H9 (cell line): Measurements from ENCODE around the gene KL. TPM values are rescaled to one million over a fixed set of nuclear protein-coding genes. Genes with fewer than 3 reads are reported as not detected.

Source experiments
- DNase-seq: peaks from one replicate; pipeline ENCODE4 v3.0.0-alpha.2; 2017
- H2AFZ ChIP-seq: one replicate; pipeline ENCODE4 v1.6.1; 2013; ENCODE audit warnings: mild to moderate bottlenecking, low read length, control low read depth, moderate library complexity
- H2AK5ac ChIP-seq: 2 replicates; pipeline ENCODE4 v1.6.1; 2013; ENCODE audit warnings: low read length, control low read depth, mixed read lengths; ENCODE audit not compliant: insufficient read length
- H2BK120ac ChIP-seq: one replicate; pipeline ENCODE4 v1.6.1; 2013; ENCODE audit warnings: low read depth, mild to moderate bottlenecking, low read length, control low read depth, inconsistent platforms; ENCODE audit not compliant: poor library complexity, severe bottlenecking
- H2BK12ac ChIP-seq: 2 replicates; pipeline ENCODE4 v1.6.1; 2013; ENCODE audit warnings: low read length, control low read depth, mixed read lengths, low read depth; ENCODE audit not compliant: insufficient read length
- H2BK15ac ChIP-seq: 2 replicates; pipeline ENCODE4 v1.6.1; 2013; ENCODE audit warnings: low read depth, low read length, control low read depth
- H2BK20ac ChIP-seq: one replicate; pipeline ENCODE4 v1.6.1; 2013; ENCODE audit warnings: low read depth, mild to moderate bottlenecking, low read length, control low read depth, inconsistent platforms; ENCODE audit not compliant: poor library complexity, severe bottlenecking
- H2BK5ac ChIP-seq: 2 replicates; pipeline ENCODE4 v1.6.1; 2013; ENCODE audit warnings: low read length, control low read depth, mixed read lengths; ENCODE audit not compliant: insufficient read length
- H3K14ac ChIP-seq: 2 replicates; pipeline ENCODE4 v1.6.1; 2013; ENCODE audit warnings: low read length, control low read depth; ENCODE audit not compliant: insufficient read depth
- H3K18ac ChIP-seq: 2 replicates; pipeline ENCODE4 v1.6.1; 2013; ENCODE audit warnings: low read depth, mild to moderate bottlenecking, mixed read lengths, low read length, control low read depth; ENCODE audit not compliant: insufficient read length
- H3K23ac ChIP-seq: 2 replicates; pipeline ENCODE4 v1.6.1; 2013; ENCODE audit warnings: low read length, control low read depth, mixed read lengths, low read depth; ENCODE audit not compliant: insufficient read length
- H3K23me2 ChIP-seq: 2 replicates; pipeline ENCODE4 v1.6.1; 2013; ENCODE audit warnings: low read depth, mild to moderate bottlenecking, mixed read lengths, low read length, control low read depth; ENCODE audit not compliant: insufficient read length, poor library complexity, severe bottlenecking
- H3K27ac ChIP-seq: 2 replicates; pipeline ENCODE4 v1.5.1; 2013; ENCODE audit warnings: low read length, control low read depth, mixed read lengths, low read depth; ENCODE audit not compliant: insufficient read length
- H3K27me3 ChIP-seq: 2 replicates; pipeline ENCODE4 v1.6.1; 2013; ENCODE audit warnings: low read length, control low read depth, inconsistent platforms; ENCODE audit not compliant: insufficient read depth
- H3K4ac ChIP-seq: 2 replicates; pipeline ENCODE4 v1.6.1; 2013; ENCODE audit warnings: low read depth, mild to moderate bottlenecking, control low read depth, inconsistent platforms, low read length, moderate library complexity
- H3K4me1 ChIP-seq: 2 replicates; pipeline ENCODE4 v1.6.1; 2013; ENCODE audit warnings: low read length, control low read depth, inconsistent platforms; ENCODE audit not compliant: insufficient read depth
- H3K4me2 ChIP-seq: 2 replicates; pipeline ENCODE4 v1.6.1; 2013; ENCODE audit warnings: low read length, control low read depth, mixed read lengths; ENCODE audit not compliant: insufficient read length, insufficient read depth
- H3K56ac ChIP-seq: 2 replicates; pipeline ENCODE4 v1.6.1; 2013; ENCODE audit warnings: low read depth, mild to moderate bottlenecking, mixed read lengths, low read length, control low read depth; ENCODE audit not compliant: insufficient read length
- H3K79me1 ChIP-seq: 2 replicates; pipeline ENCODE4 v1.6.1; 2013; ENCODE audit warnings: low read depth, mild to moderate bottlenecking, moderate library complexity, low read length, control low read depth, inconsistent platforms; ENCODE audit not compliant: insufficient read depth, poor library complexity, severe bottlenecking
- H3K79me2 ChIP-seq: 2 replicates; pipeline ENCODE4 v1.6.1; 2013; ENCODE audit warnings: low read length, control low read depth, inconsistent platforms; ENCODE audit not compliant: insufficient read depth
- H3K9ac ChIP-seq: 2 replicates; pipeline ENCODE4 v1.6.1; 2013; ENCODE audit warnings: low read length, control low read depth, mixed read lengths; ENCODE audit not compliant: insufficient read length; ENCODE audit errors: extremely low read depth
- H3K9me3 ChIP-seq: one replicate; pipeline ENCODE4 v1.6.1; 2013; ENCODE audit warnings: low read depth, low read length, inconsistent platforms; ENCODE audit not compliant: control insufficient read depth
- H3T11ph ChIP-seq: one replicate; pipeline ENCODE4 v1.6.1; 2013; ENCODE audit warnings: mild to moderate bottlenecking, low read length, control low read depth, inconsistent platforms
- H4K20me1 ChIP-seq: one replicate; pipeline ENCODE4 v1.6.1; 2013; ENCODE audit not compliant: control insufficient read depth, insufficient read length, insufficient read depth
- H4K5ac ChIP-seq: 2 replicates; pipeline ENCODE4 v1.6.1; 2013; ENCODE audit warnings: low read depth, mild to moderate bottlenecking, mixed read lengths, low read length, control low read depth; ENCODE audit not compliant: insufficient read length
- H4K8ac ChIP-seq: replicated peaks from 2 replicates; pipeline ENCODE4 v1.6.1; 2013; ENCODE audit warnings: low read length, control low read depth, mixed read lengths, low read depth; ENCODE audit not compliant: insufficient read length
- H4K91ac ChIP-seq: 2 replicates; pipeline ENCODE4 v1.6.1; 2013; ENCODE audit warnings: low read depth, mild to moderate bottlenecking, moderate library complexity, mixed read lengths, low read length, control low read depth; ENCODE audit not compliant: insufficient read length
- H3K27ac Mint-ChIP-seq, 3 experiments: 2 replicates in 2 of 3; 3 replicates in 1 of 3; pipeline ENCODE4 v1.8.0; 2020 to 2021; ENCODE audit warnings: mixed read lengths in 3 of 3, mild to moderate bottlenecking in 1 of 3, moderate library complexity in 1 of 3
- H3K27me3 Mint-ChIP-seq: 2 replicates; pipeline ENCODE4 v1.8.0; 2021; ENCODE audit warnings: low read depth, mild to moderate bottlenecking, moderate library complexity, mixed read lengths
- H3K36me3 Mint-ChIP-seq, 3 experiments: 2 replicates in 2 of 3; 3 replicates in 1 of 3; pipeline ENCODE4 v1.8.0; 2020 to 2021; ENCODE audit warnings: low read depth in 3 of 3, mixed read lengths in 3 of 3; ENCODE audit not compliant: insufficient read depth in 1 of 3
- H3K4me1 Mint-ChIP-seq, 2 experiments: 2 replicates each; pipeline ENCODE4 v1.8.0; 2020; ENCODE audit warnings: mixed read lengths in 2 of 2
- H3K4me3 Mint-ChIP-seq, 2 experiments: 2 replicates in 1 of 2; 3 replicates in 1 of 2; pipeline ENCODE4 v1.8.0; 2020 to 2021; ENCODE audit warnings: mild to moderate bottlenecking in 2 of 2, mixed read lengths in 2 of 2, moderate library complexity in 1 of 2
- H3K9me3 Mint-ChIP-seq, 2 experiments: 2 replicates in 1 of 2; 3 replicates in 1 of 2; pipeline ENCODE4 v1.8.0; 2020; ENCODE audit warnings: mild to moderate bottlenecking in 2 of 2, mixed read lengths in 2 of 2, moderate library complexity in 1 of 2
- WGBS: extraction: QIAGEN DNeasy Blood & Tissue Kit; methylation state at CpG from one replicate; pipeline ENCODE4 v1.1.7; 2013; ENCODE audit warnings: missing lambda C conversion rate, low lambda C conversion rate, mixed read lengths; ENCODE audit not compliant: insufficient read length; ENCODE audit errors: extremely low coverage; 5-methylcytosine and 5-hydroxymethylcytosine counted together
- total RNA-seq: library from RNA; stranded (reverse); gene quantifications from 2 replicates; pipeline ENCODE4 v1.2.1, GENCODE V29; 2021
- TF ChIP-seq, protein P1 (sequence below): fragments of 200-600 bp; sonication (generic); conservative IDR thresholded peaks from 3 replicates; pipeline ENCODE4 v1.8.0; 2021; ENCODE audit warnings: antibody characterized with exemption, mild to moderate bottlenecking

Gene KL
- total RNA-seq, 1 experiment from 2014 or later: not detected

- Histone ChIP-seq H4K8ac (no peak overlapping the region), H3K27ac (no peak overlapping the region), H3T11ph (no peak overlapping the region), H3K27me3 (no peaks in the 10 kb centered on the region), H3K4me2 (no peak overlapping the region), H3K9me3 (no peaks in the 10 kb centered on the region), H4K20me1 (no peaks in the 10 kb centered on the region), H2BK15ac (no peak overlapping the region), H3K79me1 (no peaks in the 10 kb centered on the region), H3K18ac (no peak overlapping the region), H4K5ac (no peak overlapping the region), H3K4ac (no peak overlapping the region), H4K91ac (no peak overlapping the region), H3K14ac (no peak overlapping the region), H3K23ac (no peak overlapping the region), H3K4me1 (no peaks in the 10 kb centered on the region), H3K9ac (no peak overlapping the region), H2AFZ (no peak overlapping the region), H2BK120ac (no peak overlapping the region), H3K56ac (no peak overlapping the region), H2AK5ac (no peak overlapping the region), H2BK12ac (no peak overlapping the region), H3K79me2 (no peaks in the 10 kb centered on the region), H3K23me2 (no peaks in the 10 kb centered on the region), H2BK20ac (no peak overlapping the region), H2BK5ac (no peak overlapping the region)
- Mint-ChIP-seq H3K9me3 (no peaks in the 10 kb centered on the region), H3K4me1 (peaks cover 0 to 6% of the 10 kb centered on the region in 2 experiments; a peak in 3 of 4 replicates), H3K27me3 (no peaks in the 10 kb centered on the region; the same call in 1 of the 2 replicates), H3K36me3 (no peaks in the 10 kb centered on the region), H3K4me3 (no peak overlapping the region), H3K27ac (no peak overlapping the region)
- no CpG with 5 or more reads among the region's 3 CpGs for WGBS
- no peak for DNase-seq
- TF ChIP-seq, protein P1, sequence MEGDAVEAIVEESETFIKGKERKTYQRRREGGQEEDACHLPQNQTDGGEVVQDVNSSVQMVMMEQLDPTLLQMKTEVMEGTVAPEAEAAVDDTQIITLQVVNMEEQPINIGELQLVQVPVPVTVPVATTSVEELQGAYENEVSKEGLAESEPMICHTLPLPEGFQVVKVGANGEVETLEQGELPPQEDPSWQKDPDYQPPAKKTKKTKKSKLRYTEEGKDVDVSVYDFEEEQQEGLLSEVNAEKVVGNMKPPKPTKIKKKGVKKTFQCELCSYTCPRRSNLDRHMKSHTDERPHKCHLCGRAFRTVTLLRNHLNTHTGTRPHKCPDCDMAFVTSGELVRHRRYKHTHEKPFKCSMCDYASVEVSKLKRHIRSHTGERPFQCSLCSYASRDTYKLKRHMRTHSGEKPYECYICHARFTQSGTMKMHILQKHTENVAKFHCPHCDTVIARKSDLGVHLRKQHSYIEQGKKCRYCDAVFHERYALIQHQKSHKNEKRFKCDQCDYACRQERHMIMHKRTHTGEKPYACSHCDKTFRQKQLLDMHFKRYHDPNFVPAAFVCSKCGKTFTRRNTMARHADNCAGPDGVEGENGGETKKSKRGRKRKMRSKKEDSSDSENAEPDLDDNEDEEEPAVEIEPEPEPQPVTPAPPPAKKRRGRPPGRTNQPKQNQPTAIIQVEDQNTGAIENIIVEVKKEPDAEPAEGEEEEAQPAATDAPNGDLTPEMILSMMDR: no peak
These were observed 42.6 kb downstream of the KL start for GRCh38 chr13:33058776-33059327.
